Common myeloid progenitor, CD34-positive (primary cell): ENCODE data around the gene INTS14. TPM values are rescaled to one million over a fixed set of nuclear protein-coding genes. Genes with fewer than 3 reads are reported as not detected.

ENCODE experiments used
- CTCF ChIA-PET: fragments of 350-600 bp; sonication (Branson Sonifier 250); formaldehyde crosslinking; loops from one replicate; lab custom pipeline; 2021; ENCODE audit warnings: antibody characterized with exemption; lab: Charles Lee
- POLR2A ChIA-PET: fragments of 350-600 bp; sonication (Branson Sonifier 250); formaldehyde crosslinking; loops from one replicate; lab custom pipeline; 2021; ENCODE audit warnings: antibody characterized with exemption; lab: Charles Lee
- DNase-seq, 3 donors: peaks; one replicate each; pipeline versions ENCODE4 v3.0.0 to v3.0.0-alpha.2; 2013
- H3K27ac ChIP-seq, 2 experiments: 1 replicate in 1 of 2; 2 replicates in 1 of 2; pipeline ENCODE4 v1.7.0; 2013; ENCODE audit warnings: inconsistent platforms in 2 of 2, low read length in 2 of 2, mild to moderate bottlenecking in 2 of 2, low read depth in 1 of 2, moderate library complexity in 1 of 2; ENCODE audit not compliant: severe bottlenecking in 2 of 2, insufficient read depth in 1 of 2, poor library complexity in 1 of 2
- H3K27me3 ChIP-seq, 5 experiments: replicated peaks in 2 of 5; 1 replicate in 3 of 5; 2 replicates in 2 of 5; pipeline versions ENCODE4 v1.6.1 to v1.7.0; 2013; ENCODE audit warnings: low read length in 4 of 5, mild to moderate bottlenecking in 2 of 5, moderate library complexity in 2 of 5, inconsistent platforms in 1 of 5; ENCODE audit not compliant: insufficient read depth in 5 of 5, control insufficient read depth in 4 of 5
- H3K36me3 ChIP-seq, 4 experiments: 1 replicate in 2 of 4; 2 replicates in 2 of 4; pipeline versions ENCODE4 v1.6.1 to v1.7.0; 2013; ENCODE audit warnings: low read length in 3 of 4, control low read depth in 1 of 4, mild to moderate bottlenecking in 1 of 4; ENCODE audit not compliant: control insufficient read depth in 4 of 4, insufficient read depth in 4 of 4
- H3K4me1 ChIP-seq, 4 experiments: 1 replicate in 3 of 4; 2 replicates in 1 of 4; pipeline versions ENCODE4 v1.6.1 to v1.7.1; 2013; ENCODE audit warnings: low read length in 3 of 4, mild to moderate bottlenecking in 3 of 4, control low read depth in 1 of 4, inconsistent platforms in 1 of 4, moderate library complexity in 1 of 4; ENCODE audit not compliant: control insufficient read depth in 4 of 4, insufficient read depth in 4 of 4; ENCODE audit errors: control extremely low read depth in 1 of 4
- H3K4me3 ChIP-seq, 7 experiments: 1 replicate in 4 of 7; 2 replicates in 3 of 7; pipeline versions ENCODE4 v1.5.1 to v1.7.0; 2013; ENCODE audit warnings: mild to moderate bottlenecking in 7 of 7, low read length in 6 of 7, moderate library complexity in 6 of 7, inconsistent platforms in 2 of 7, low read depth in 2 of 7, control low read depth in 1 of 7; ENCODE audit not compliant: insufficient read depth in 4 of 7, control insufficient read depth in 1 of 7; ENCODE audit errors: extremely low read depth in 1 of 7
- H3K9me3 ChIP-seq, 5 experiments: 1 replicate in 4 of 5; 2 replicates in 1 of 5; pipeline versions ENCODE4 v1.6.1 to v1.7.1; 2013; ENCODE audit warnings: low read length in 4 of 5, mild to moderate bottlenecking in 2 of 5, inconsistent platforms in 1 of 5, low read depth in 1 of 5, moderate library complexity in 1 of 5; ENCODE audit not compliant: control insufficient read depth in 4 of 5, insufficient read depth in 2 of 5; ENCODE audit errors: control extremely low read depth in 1 of 5
- WGBS: methylation state at CpG from one replicate; pipeline ENCODE4 v1.1.5; 2013; ENCODE audit not compliant: insufficient coverage; 5-methylcytosine and 5-hydroxymethylcytosine counted together
- polyA plus RNA-seq: library from polyadenylated mRNA; unstranded; fragments of 120-200 nt; gene quantifications from one replicate; pipeline ENCODE4 v1.2.1, GENCODE V29; 2013

The INTS14 gene
- 40.2 TPM for polyA plus RNA-seq

DNA sequence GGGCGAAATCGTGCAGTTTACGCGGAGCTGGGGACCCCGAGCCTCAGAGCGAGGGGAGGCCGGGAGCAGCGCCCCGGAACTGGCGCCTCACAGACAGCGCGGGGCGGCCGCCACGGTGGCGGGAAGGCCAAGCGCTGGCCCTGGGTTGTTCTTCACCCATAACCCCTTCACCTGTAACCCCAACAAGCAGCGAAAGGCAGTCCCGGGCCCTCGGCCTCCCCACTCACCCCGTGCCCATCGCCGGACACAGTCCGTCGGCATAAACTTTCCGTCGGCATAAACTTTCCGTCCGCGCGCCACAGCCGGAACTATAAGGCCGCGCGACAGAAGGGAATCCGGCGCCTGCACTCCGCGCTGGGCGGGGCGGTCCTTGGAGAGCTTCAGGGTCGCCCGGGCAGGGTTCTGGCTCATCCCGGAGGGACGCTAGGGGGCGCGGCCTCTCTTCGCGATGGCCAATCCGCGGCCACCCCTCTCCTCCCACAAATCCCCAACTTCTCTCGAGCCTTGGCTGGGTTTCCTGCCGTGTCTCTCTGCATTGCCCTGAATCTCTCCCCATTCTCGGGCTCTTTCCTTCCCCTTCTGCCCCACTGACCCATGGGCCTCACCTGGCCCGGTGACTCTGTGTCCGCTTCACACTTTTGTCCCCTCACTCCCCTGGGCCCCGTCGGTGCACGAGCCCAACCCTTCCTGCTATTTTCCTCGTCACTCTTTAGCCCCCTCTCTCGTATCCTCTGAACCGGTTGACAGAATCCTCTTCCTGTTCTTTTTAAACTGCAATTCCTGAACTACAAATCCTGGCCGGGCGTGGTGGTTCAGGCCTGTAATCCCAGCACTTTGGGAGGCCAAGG is at the start of gene INTS14:
Gene INTS14 (minus strand): TSS at position 261 of the 848 bp plus-strand sequence. CDS start 3,751 bp downstream, outside the sequence.
- H3K4me3 ChIP-seq = peak within 1 kb of the TSS; percentile 80 to 98 (median 89)
- POLR2A ChIA-PET = interaction anchor here (0.5 to 1.4 kb wide), 3 partner anchors 8 to 898 kb away, joined by 3 to 4 read pairs (median 3); no protein-coding TSS in a partner anchor
- H3K27me3 ChIP-seq = no peaks in the 10 kb centered on the region
- DNase-seq = peak; percentile 94 to 95 (median 95)
- CTCF ChIA-PET = interaction anchor here (1.1 to 1.2 kb wide), 2 partner anchors 10 to 56 kb away, joined by 3 to 4 read pairs; partner anchors contain the start of gene SLC24A1
- no peaks in the 10 kb centered on the region for H3K9me3 ChIP-seq
- WGBS = 0% methylated on average over 49 of the region's 64 CpGs
- peaks cover 0 to 6% (median 5%) of the 10 kb centered on the region in 4 experiments for H3K36me3 ChIP-seq
- H3K27ac ChIP-seq = peak within 1 kb of the TSS; percentile 89 to 97
- peaks cover 7 to 39% (median 25%) of the 10 kb centered on the region in 4 experiments for H3K4me1 ChIP-seq

- no CpG with 5 or more reads among the region's 4 CpGs for WGBS
- H3K27me3 ChIP-seq = no peaks in the 10 kb centered on the region
- no peak overlapping the region for H3K4me3 ChIP-seq
- ChIA-PET CTCF (interaction anchor here (2.0 kb wide), 1 partner anchor 23 kb away, joined by 6 read pairs; no protein-coding TSS in a partner anchor), POLR2A (no interaction called here)
- H3K36me3 ChIP-seq = peaks cover 13 to 52% (median 24%) of the 10 kb centered on the region in 4 experiments
- DNase-seq = no peak
- H3K4me1 ChIP-seq = no peaks in the 10 kb centered on the region
- H3K9me3 ChIP-seq = no peaks in the 10 kb centered on the region
- H3K27ac ChIP-seq = no peak overlapping the region
Observed at GRCh38 chr15:65659502-65660052, 48.6 kb upstream of the INTS14 start.

- no peaks in the 10 kb centered on the region for H3K4me1 ChIP-seq
- no peaks in the 10 kb centered on the region for H3K9me3 ChIP-seq
- ChIA-PET POLR2A (no interaction called here), CTCF (interaction anchor here (1.5 kb wide), 1 partner anchor 17 kb away, joined by 4 read pairs; no protein-coding TSS in a partner anchor)
- DNase-seq = no peak
- WGBS = 92% methylated on average over 3 of the region's 4 CpGs
- no peaks in the 10 kb centered on the region for H3K27me3 ChIP-seq
- H3K27ac ChIP-seq = no peak overlapping the region
- peaks cover 15 to 53% (median 26%) of the 10 kb centered on the region in 4 experiments for H3K36me3 ChIP-seq
- no peak overlapping the region for H3K4me3 ChIP-seq
Observed at GRCh38 chr15:65655457-65655856, 44.5 kb upstream of the INTS14 start.

DNA sequence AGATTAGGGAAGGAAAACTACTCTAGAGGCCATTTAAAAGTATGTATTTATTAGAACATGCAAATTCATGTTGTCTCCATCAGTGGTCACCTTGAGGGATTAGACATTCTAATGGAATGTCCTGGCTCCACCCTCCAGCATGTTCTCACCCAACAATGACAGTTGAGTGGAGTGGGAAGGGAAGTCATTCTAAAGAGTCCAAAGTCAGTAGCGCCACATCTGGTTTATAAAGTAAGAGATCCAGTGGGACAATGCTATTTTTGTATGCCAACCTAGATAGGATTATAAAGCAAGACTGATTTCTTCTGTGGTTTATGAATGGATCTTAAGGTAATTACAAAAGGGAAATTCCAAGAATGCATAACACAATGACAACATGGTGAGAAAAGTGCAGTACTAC is 44.1 kb upstream of the INTS14 start:
- CTCF ChIA-PET = interaction anchor here (1.5 kb wide), 1 partner anchor 17 kb away, joined by 4 read pairs; no protein-coding TSS in a partner anchor
- no peak overlapping the region for H3K27ac ChIP-seq
- no peaks in the 10 kb centered on the region for H3K4me1 ChIP-seq
- H3K9me3 ChIP-seq = no peaks in the 10 kb centered on the region
- no peak overlapping the region for H3K4me3 ChIP-seq
- no peaks in the 10 kb centered on the region for H3K27me3 ChIP-seq
- WGBS = 100% methylated on average over 1 of the region's 1 CpG
- no peak for DNase-seq
- POLR2A ChIA-PET = no interaction called here
- H3K36me3 ChIP-seq = peaks cover 13 to 49% (median 24%) of the 10 kb centered on the region in 4 experiments

DNA sequence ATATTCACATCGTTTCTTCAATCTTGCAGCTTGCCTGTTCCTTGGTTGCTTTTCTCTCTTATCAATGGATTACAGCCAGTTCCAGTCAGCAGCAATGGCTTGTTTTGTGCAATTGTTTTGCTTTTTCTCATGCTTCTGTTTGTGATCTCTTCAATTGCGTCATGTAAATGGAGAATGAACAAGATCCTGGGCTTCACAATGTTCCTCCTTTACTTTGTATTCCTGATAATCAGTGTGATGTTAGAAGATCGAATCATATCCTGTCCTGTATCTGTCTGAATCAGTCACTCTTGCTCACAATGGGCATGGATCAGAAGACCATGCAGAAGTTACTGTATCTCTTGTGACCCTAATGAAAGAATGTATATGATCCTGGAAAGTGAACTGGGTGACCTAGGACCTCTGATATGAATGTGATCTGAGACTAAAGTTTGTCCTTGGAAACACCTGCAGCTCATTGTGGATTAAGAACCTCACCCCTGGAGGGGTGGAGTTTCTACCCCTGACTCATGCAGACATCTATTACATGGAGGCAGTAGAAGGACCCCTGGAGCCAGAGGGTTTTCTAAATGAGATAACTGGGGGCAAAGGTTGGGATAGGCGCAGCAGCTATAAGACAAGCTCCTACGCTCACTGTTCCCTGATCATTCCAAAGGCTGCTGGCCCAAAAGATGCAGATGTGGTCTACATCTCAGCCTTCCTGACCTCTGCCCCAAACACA is 43.0 kb upstream of the INTS14 start:
- 100% methylated on average over 4 of the region's 5 CpGs for WGBS
- Histone ChIP-seq H3K9me3 (no peaks in the 10 kb centered on the region), H3K27ac (no peak overlapping the region), H3K27me3 (no peaks in the 10 kb centered on the region), H3K36me3 (peaks cover 13 to 43% (median 23%) of the 10 kb centered on the region in 4 experiments), H3K4me1 (no peaks in the 10 kb centered on the region), H3K4me3 (no peak overlapping the region)
- POLR2A ChIA-PET = no interaction called here
- CTCF ChIA-PET = interaction anchor here (1.5 to 3.0 kb wide), 2 partner anchors 15 to 16 kb away, joined by 4 to 8 read pairs; no protein-coding TSS in a partner anchor
- DNase-seq = no peak

- Histone ChIP-seq H3K4me1 (no peaks in the 10 kb centered on the region), H3K27ac (no peak overlapping the region), H3K4me3 (no peak overlapping the region), H3K36me3 (peaks cover 13 to 43% (median 23%) of the 10 kb centered on the region in 4 experiments), H3K9me3 (no peaks in the 10 kb centered on the region), H3K27me3 (no peaks in the 10 kb centered on the region)
- no peak for DNase-seq
- CTCF ChIA-PET = interaction anchor here (3.0 kb wide), 1 partner anchor 15 kb away, joined by 8 read pairs; no protein-coding TSS in a partner anchor
- POLR2A ChIA-PET = no interaction called here
Observed at GRCh38 chr15:65653341-65653740, 42.4 kb upstream of the INTS14 start.
